SKM-1 (cell line): ENCODE measurements around the gene TCF4.

ENCODE experiments used
- DNase-seq: peaks from one replicate; lab custom pipeline; 2025; ENCODE audit not compliant: unreplicated experiment; lab: John Stamatoyannopoulos, UW

The TCF4 gene

DNA sequence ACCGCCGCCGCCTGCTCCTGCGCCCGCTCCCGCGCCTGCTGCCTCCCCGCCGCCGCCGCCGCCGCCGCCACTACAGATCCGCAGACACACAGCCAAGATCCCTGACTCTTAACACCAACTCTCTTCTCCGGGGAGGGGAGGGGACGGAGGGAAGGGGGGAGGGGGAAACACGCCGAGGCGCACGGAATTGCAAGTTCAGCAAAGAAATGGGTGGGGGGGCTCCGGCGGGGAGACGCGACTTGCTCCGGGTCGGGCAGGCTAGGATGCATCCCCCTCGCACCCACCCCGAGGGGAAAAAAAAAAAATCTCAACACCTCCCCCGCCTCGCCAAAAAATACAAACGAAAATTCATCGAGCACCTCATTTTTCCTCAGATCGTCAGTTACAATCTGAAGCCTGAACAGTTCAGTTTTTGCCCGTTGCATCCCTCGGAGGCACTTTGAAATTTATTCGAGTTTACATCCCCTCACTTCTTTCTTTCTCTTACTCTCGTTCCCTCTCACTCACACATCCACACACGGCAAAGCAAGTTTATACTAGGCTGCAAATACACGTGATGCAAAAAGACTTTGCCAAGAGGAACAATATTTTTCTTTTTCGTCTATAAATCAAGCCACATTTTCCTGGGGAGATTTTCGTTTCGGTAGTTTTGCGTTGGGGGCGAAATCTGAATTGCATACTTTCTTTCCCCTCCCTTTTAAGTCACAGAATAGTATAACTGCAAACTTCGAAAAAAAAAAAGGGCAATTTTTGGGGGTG, at the start of gene TCF4:
Gene TCF4, minus strand, starts transcription at position 82 of the 759 bp plus-strand sequence. CDS start 1,076 bp downstream, outside the sequence.
- DNase-seq = peak; percentile 27

DNA sequence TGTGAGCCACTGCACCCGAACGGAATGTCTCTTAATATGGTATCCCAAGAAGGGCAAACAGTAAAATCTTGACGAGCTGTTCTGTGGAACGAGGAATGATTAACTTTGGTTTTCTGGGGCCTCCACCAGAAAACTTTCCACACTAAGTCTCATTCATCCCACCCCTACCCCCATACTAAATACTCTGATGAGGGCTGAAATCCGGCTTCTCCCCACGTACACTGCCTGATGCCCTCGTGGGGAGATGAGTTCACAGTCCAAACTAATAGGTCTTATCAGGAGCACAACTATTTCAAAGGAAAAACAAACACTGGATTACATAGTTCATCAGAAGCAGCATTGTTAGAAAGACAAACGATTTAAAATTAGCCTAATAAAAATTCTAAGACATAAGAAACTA, 49.2 kb upstream of the TCF4 start:
- DNase-seq = no peak

DNA sequence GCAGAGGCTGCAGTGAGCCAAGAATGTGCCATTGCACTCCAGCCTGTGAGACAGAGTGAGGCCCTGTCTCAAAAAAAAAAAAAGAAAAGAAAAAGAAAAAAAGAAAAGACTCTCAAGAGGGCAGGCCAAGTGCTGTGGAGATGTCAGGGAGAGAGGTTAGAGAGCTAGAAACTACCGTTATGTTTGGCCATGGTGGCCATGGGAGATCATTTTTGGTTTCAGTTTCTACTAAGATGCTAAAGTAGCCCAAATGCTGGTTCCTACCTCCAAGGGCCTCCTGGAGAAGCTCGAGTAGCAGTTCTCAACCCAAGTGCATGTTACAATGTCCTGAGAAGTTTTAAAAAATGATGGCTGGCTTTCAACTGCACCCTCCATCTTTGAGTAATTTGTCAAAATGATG, 47.4 kb upstream of the TCF4 start:
- no peak for DNase-seq

DNA sequence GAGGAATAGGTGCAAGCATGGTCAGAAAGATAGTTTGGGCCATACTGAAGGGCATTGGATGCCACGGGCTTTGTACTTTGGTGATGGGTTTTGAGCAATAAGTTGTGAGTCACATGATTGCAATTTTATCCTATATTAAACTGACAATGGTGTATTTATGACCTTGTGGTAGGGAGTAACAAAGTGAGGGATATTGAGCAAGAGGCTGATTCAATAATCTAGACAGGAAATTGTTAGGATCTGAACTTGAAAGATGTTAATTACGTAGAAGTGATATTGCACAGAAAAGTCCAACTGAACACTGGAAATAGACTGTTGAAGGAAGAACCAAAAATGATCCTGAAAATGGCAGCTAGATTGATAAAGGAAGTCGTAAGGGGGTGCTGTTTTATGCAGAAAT, 46.6 kb upstream of the TCF4 start:
- DNase-seq = no peak

DNA sequence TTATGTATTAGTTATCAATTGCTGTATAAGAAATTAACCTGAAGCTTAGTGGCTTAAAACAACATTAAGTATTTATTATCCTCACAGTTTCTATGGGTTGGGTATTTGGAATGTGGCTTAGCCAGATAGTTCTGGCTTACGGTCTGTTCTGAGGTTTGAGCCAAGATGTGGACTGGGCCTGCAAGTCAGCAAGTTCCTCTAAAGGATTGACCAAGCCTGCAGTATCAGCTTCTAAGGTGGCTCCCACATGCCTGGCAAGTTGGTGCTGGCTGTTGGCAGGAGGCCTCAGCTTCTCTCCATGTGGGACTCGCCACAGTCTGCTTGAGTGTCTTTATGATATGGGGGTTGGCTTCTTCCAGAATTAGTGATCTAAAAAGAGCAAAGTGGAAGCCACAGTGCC, 45.0 kb upstream of the TCF4 start:
- DNase-seq = no peak

DNA sequence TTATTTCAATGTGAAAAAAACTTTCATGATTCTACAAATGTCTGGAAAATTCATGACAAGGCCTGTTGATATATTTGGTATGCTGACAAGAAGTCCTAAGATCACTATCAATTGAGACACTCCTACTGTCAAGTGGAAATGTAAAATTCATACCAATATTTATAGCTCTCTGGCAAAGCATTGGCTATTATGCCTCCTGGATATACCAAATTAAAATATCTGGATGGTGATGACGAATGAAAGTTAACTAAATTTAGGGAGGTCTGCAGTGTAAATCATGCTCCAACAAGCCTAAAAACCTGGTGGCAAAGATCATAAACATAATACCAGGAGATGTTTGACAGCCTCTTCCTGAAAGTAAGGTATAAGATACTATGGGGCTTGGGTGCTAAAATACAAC, 41.1 kb upstream of the TCF4 start:
- no peak for DNase-seq

DNA sequence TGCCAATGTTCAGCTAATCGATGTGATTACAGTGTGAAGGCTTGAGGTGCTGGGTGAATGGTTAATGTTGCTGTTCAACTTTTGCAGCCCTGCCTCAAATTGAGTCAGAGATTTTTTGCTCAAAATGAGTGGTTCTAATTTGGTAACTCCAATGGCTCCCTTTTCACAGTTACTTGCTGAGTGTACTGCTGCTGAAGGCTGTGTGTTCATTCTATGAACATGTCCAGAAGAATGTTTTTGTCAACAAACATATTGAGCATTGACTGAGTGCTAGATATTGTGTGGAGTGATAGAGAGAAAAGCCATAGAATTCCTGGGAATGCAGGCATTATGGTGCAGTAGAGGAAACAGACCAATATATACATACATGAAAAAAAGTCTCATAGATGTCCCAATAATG, 39.0 kb upstream of the TCF4 start:
- no peak for DNase-seq

DNA sequence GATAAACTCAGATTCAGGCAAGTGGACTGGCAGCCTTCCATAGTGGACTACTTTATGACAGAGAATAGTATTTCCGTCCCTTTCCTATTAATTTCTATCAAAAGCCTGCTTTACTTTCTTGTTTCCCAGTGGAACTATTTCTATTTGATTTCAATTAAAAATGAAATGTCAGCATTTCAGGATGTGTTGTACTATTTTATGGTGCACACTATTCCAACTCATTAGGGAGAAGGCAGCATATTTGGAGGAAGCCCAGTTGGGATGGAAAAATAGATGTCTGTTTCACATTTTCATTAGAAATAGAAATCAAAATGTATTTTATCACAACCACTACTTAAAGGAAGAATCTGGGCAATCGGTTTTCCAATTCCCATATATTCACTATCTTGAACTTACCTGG, 37.9 kb upstream of the TCF4 start:
- no peak for DNase-seq

DNA sequence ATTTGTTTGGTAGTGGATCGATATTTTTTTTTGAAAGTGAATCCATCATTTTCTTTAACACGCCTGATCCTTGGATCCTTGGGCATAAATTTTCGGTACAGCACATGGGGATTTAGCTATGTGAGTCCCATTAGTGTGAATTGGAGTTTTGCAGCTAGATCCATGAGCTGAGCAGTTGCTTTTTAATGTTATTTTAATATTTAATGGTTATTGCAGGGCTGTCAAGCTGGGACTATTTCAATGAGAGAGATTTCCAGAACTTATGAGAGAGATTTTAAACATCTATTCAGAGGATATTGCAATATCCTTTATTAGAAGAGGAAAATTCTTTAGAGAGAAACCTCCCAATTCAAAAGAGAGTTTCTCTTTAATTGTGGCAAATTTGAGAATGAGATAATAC, 35.6 kb upstream of the TCF4 start:
- no peak for DNase-seq

DNA sequence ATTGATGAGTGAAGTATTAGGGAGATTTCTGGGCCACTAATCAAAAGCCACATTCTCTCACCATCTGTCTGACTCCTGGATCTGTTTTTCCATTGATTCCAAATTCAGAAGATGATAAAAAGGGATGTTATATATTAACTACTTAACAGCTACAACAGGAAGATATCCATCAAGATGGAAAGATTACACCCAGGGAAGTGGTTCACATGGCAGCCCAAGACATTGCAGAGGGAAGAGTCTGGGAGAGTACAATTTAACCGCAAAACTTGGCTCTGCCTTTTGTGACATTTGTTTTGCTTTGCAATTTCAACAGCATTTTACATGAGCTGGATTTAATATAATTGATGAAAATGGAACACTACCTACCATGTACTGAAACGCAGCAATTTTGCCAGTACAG, 22.5 kb upstream of the TCF4 start:
- no peak for DNase-seq

DNA sequence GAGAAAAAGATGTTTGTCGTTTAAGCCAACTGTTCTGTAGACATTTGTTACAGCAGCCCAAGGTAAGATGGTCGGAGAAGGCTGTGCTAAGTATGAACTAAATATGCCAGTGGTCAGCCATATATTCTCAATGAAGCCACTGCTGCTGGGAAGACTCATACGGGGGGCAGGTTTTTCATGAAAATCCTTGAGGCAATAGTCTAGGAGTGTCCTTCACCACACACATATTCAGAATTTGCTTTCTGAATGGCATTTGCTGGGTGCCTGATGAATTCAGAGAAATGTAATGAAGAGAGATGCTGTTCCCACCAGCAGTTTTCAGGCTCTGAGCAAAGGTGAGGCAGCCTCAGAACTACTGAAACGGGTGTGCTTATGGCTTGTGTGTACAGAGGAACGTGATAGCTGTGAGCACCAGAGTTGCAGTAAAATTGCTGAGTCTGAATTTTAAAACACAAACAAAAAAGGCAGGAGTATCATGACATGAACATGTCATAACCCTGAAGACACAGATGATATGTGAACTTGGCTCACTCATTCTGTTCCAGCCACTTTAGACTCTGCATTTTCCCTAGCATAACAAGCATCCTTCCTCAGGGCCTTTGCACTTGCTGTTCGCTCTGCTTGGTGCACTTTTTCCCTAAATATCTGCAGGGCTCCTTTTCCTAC, 21.3 kb upstream of the TCF4 start:
- no peak for DNase-seq

DNA sequence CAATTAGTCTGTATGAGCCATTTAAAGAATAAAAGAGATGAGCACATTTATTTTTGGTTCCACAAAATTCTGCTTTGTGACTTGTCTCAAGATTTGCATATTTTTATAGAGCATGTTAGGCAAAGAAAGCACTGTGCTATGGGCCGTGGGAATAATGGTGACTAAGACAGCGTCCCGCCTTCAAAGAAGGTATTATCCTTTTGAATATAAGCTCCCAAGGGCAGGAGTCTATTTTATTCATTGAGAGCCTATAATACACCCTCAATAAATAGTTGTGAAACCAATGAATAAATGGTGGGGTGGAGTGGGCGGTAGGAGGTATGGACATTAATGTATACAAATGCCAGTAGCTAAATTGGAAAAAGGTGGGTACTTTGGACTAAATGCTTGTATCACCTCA, 20.5 kb upstream of the TCF4 start:
- DNase-seq = no peak

DNA sequence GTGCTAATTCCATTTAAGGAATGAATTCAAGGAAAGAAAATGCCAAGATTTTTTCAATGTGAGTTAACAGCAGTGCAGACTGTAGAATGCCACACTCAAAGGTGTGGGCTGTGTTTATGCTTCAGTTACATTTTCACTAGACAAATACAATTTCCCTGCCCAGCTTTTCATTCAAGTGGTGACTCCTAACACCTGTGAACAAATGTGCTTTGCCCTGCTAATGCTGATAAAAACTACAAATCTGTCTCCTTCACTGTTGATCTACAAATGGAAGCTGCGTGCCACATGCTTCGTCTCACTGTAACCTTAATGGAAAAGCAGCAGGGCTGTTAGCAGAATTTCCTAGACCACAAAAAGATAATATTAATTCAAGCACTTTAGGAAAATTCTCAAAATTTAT, 19.8 kb upstream of the TCF4 start:
- DNase-seq = no peak

DNA sequence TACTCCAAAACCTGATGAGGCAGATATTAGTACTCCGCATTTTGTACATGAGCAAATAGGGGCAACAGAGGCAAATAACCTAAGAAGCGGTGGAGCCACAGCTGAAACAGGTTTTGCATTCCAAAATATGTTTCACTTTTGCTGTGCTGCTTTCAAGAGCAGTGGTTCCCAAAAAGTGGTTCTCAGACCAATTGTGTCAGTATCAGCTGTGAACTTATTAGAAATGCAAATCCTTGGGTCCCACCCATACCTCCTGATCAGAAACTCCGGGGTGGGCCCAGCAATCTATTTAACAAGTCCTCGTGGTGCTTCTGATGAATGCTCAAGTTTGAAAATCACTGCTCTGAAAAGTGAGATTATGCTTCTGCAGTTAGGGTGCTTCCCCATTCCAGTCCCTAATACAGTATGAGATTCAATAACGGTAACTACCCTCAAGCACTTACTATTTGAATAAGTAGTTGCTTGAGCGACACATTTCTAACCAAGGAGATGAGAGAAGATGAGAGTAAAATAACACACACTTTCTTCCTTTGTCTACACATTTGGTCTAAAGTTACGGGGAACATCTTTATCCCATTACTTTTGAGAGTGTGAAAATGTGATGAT, 17.8 kb upstream of the TCF4 start:
- no peak for DNase-seq

DNA sequence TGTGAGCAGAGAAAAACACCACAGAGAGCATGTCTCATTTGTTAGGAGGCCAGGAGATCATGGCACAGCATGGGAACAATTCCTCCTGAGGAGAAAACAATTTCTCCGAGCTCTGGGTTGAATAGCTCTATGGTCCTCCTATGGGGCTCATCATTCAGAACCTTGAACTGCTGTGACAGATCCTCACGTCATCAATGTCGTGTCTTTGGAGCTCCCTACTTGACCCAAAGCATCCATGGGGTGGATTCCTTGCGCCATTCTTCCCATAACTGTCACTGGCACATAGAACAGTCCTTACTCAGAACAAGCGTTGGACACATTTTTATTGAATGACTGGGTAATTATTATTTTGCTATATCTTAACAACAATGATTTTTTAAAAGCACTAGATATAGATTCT, 15.8 kb upstream of the TCF4 start:
- no peak for DNase-seq

DNA sequence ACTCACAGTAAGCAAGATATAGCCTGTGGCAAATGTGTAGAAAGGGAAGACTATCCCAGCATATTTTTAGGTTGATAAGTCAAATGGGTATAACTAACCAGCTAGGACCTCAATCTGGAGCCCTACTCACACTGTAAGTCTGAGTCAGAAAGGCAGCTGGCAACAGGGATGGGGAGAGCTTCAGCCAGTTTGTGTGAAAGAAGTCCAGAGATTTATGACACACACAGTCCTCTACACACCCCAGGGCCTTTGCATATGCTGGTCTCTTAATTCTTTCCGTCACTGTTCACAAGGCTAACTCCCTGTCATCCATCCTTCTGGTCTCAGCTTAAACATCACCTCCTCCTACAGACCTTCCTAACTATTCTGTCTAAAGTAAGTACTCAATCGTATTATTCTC, 5.9 kb upstream of the TCF4 start:
- no peak for DNase-seq

DNA sequence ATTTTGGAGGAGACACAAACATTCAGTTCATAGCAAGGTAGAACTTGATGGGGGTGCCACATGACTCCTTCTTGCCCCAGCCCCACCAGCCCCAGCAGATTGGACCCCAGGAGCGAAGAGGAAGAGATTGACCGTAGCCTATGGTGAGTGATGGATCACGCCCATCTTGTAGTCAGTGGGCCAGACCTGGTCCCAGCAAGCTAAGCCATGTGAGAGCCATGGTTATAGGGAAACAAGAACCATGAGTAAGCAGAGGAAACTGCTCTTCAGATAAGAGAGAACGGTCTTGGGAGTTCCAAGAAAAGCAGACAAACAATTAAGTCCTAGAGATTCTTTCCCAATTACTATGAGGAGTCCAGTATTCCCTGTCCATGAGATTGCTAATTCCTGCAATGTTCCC, 4.6 kb upstream of the TCF4 start:
- DNase-seq = no peak

DNA sequence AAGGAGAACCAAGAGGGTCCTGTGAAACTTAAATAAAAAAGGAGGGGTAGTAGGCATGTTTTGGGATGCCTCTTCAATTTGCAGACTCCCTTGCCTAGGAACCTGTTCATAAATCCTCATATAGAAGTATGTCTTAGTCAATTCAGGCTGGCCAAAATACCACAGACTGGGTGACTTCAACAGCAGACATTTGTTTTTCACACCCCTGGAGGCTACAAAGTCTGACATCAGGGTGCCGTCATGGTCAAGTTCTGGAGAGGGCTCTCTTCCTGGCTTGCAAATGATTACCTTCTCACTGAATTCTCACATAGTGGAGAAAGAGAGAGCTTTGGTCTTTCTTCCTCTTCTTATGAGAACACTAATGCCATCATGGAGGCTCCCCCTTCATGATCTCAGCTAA, 4.1 kb upstream of the TCF4 start:
- no peak for DNase-seq

DNA sequence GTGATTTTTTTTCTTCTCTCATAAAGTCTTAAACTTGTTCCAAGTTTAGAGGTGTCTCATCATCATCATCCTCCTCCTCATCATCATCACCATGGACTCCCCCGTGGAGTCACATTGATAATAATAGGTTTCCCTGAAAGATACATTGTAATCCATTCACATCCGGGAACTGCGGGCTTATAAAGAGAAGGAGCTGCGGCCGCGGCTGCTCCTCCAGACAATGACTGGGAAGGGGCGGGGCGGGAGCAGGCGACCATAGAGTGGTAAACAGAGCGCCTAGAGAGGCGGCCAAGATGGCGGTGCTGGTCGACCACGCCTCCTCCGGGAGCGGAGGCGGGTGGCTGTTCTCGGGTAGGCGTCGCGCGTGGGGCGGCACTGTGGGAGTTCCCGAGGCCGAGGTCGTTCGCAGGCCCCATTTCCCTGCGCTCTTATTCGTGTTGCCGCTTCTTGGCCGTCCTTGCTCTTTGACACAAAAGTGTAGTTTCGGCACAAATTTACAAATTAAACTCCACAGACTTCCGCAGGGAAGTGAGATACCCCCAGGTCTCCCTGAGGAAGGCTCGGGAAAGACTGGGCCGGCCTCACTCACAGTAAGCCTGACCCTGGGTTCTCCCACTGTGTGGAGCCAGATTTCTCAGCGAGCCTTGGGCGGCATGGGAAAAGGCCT, 1.8 kb upstream of the TCF4 start:
- DNase-seq = peak; percentile 89

DNA sequence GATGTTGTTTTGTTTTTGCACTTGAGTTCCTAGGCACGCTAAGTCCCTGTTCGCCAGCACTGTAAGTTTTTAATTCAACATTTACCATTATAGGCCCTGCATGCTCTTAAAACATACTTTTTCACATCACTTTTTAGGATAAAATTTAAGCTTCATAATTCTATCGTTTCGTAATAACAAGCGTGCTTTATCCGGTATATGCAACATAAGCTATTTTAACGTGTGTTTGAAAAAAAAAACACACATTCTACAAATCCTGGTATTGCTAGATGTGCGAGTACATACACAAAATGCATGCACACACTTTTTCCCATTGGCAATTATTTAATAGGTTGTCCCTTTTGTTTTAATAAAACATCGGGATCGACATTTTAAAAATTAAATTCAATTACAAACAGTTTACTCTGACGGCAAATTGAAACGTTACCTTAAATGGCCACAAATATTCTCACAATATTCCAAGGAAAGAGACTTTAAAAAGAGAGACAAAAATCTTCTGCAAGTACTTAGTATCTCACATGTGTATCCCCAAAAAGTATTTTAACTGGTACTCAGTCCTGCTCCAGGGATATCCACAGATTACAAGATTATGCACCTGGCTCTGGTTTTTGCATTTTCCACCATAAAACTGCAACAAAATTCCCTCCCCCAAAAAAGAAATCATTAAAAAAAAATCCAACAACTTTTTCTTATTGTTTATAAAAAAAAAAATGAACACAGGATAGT, 1.0 kb upstream of the TCF4 start:
- no peak for DNase-seq

DNA sequence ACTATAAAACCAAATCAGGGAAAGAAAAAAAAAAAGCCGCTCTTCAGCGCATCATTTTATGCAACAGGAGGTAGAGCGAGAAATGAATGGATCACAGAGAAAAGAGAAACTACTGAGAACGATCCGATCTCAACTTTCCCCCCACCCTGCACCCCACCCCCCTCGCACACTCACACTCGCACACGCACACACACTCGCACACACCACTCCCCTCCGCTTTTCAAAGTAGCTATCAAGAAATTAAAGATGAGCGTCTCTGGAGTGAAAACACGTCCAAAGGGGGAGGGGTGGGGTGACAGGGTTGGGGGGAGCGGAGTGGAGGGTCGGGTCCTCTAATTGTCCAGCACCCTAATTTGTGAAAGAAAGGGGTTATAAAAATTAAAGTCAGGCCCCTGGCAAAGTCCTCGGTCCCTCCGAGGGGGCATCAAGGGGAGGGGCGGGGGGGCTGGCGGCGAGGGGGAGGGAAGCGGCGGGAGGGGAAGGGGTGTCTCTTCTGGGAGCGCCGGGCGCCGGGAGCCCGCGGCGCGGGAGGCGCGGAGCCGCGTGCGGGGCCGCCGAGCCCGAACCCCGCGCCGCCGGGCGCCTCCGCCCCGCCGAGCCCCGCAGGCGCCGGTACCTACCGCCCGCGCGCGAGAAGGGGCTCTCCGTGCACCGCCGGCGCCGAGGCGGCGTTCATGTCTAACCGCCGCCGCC, 428 bp downstream of the TCF4 start:
- DNase-seq = no peak
